C4-2B (cell line): ENCODE results near the gene ELOF1.
"Not testable (repeated sequence)": the region's sequence is repeated elsewhere in the genome, so short reads cannot be mapped to it uniquely, and the experiment has no call there.

Experiments used
- H3K27ac ChIP-seq: fragments of 450-650 bp; 2 replicates; pipeline ENCODE4 v1.5.1; 2017
- ZFX ChIP-seq: fragments of 450-650 bp; IDR thresholded peaks from 2 replicates; pipeline ENCODE4 v1.6.1; 2017
- TF ChIP-seq, protein P1 (sequence below): fragments of 450-650 bp; conservative IDR thresholded peaks from 2 replicates; pipeline ENCODE4 v1.5.1; 2017; ENCODE audit warnings: mild to moderate bottlenecking

The ELOF1 gene

DNA sequence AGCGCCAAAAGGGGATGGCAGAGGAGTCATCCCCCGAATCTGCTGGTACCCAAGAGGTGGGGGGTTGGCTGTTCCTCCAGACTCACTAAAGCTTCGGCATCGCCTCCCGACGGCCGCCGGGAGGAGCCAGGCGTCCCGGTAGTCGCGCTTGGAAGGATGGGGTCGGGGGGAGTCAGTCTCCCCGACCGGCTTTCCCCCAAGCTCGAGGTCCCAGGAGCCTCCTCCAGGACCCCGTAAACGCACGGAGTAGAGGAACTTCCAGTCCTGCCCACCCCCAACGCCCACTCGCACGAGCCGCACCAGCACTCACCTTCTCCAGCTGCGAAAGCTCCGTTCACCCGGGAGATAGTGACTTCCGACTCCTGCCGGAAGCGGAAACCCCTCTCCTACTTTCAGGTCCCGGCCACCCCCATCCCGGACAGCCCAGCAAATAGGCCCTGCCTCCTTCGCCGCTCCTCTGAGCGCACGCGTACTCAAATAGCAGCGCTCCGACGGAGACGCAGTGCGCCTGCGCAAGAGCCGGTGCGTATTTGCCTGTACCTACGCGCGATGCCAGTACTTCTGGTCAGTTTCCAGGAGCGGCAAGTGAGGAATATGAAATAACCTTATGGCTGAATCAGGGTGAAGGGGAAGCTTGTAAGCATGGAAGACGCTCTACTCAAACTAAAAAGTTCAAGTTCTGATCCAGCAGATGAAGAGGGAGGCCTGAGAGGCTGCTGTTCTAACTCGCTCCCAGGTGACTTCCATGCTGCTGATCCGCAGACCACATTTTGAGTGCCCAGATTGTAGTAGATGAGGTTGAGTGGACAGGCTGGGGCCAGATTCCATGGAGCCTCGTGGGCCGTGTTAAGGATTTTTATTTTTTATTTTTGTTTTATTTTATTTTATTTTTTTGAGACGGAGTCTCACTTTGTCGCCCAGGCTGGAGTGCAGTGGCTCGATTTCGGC is at the start of gene ELOF1:
Gene ELOF1, minus strand, starts transcription at position 350 of the 948 bp plus-strand sequence. CDS start 4,883 bp downstream, outside the sequence.
- no peak for TF ChIP-seq ZFX
- TF ChIP-seq, protein P1, sequence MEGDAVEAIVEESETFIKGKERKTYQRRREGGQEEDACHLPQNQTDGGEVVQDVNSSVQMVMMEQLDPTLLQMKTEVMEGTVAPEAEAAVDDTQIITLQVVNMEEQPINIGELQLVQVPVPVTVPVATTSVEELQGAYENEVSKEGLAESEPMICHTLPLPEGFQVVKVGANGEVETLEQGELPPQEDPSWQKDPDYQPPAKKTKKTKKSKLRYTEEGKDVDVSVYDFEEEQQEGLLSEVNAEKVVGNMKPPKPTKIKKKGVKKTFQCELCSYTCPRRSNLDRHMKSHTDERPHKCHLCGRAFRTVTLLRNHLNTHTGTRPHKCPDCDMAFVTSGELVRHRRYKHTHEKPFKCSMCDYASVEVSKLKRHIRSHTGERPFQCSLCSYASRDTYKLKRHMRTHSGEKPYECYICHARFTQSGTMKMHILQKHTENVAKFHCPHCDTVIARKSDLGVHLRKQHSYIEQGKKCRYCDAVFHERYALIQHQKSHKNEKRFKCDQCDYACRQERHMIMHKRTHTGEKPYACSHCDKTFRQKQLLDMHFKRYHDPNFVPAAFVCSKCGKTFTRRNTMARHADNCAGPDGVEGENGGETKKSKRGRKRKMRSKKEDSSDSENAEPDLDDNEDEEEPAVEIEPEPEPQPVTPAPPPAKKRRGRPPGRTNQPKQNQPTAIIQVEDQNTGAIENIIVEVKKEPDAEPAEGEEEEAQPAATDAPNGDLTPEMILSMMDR: no peak; the same call in 1 of the 2 replicates
- peak within 1 kb of the TSS; percentile 77 for H3K27ac ChIP-seq

GRCh38 chr19:11606484-11606883 is 47.5 kb upstream of the ELOF1 start:
- no peak for TF ChIP-seq ZFX
- TF ChIP-seq, protein P1: no peak
- H3K27ac ChIP-seq: no peak overlapping the region

- not testable (repeated sequence) for H3K27ac ChIP-seq
These were observed 40.7 kb upstream of the ELOF1 start for GRCh38 chr19:11599704-11600103.

DNA sequence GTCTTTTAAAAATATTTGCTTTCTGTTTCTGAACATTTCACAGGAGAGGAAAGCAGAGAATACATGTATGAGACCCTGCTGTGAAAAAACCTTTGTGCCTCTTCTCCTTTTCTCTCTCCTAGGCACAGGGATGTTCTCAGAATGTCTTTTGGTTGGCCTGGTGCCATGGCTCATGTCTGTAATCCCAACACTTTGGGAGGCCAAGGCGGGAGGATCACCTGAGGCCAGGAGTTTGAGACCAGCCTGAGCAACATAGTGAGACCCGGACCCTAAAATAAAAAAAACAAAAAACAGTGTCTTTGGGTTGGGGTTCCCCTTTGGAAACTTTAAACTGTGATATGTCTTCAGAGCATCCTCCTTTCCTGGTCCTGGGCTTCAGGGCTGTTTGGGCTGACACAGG is 39.7 kb upstream of the ELOF1 start:
- no peak overlapping the region for H3K27ac ChIP-seq
- TF ChIP-seq ZFX: no peak
- TF ChIP-seq, protein P1: no peak

- TF ChIP-seq, protein P1: no peak
- TF ChIP-seq ZFX: no peak
These were observed 39.1 kb upstream of the ELOF1 start for GRCh38 chr19:11598103-11598483.

GRCh38 chr19:11597202-11598102 is 38.4 kb upstream of the ELOF1 start, which contains the start of gene ZNF627:
ZNF627 (plus strand) TSS chr19:11597483; CDS start chr19:11597628, 145 bp downstream.
- TF ChIP-seq, protein P1: no peak; the same call in 1 of the 2 replicates
- TF ChIP-seq ZFX: peak; percentile 92
- H3K27ac ChIP-seq: peak within 1 kb of the TSS; percentile 99

More at GRCh38 chr19:11598103-11598483, 39.1 kb upstream of the ELOF1 start:
- H3K27ac ChIP-seq: peak overlapping the region; percentile 99

- TF ChIP-seq, protein P1: no peak
- no peak for TF ChIP-seq ZFX
- peak overlapping the region; percentile 99; the same call in 1 of the 2 replicates for H3K27ac ChIP-seq
These were observed 37.1 kb upstream of the ELOF1 start for GRCh38 chr19:11596156-11596555.
